HG03108 (cell line): ENCODE results near the gene XPR1.

Experiments
- ATAC-seq: cut with Tn5 transposase; IDR thresholded peaks from one replicate; pipeline ENCODE4 v1.9.1; 2021; ENCODE audit warnings: moderate library complexity; ENCODE audit not compliant: unreplicated experiment

XPR1 gene

DNA sequence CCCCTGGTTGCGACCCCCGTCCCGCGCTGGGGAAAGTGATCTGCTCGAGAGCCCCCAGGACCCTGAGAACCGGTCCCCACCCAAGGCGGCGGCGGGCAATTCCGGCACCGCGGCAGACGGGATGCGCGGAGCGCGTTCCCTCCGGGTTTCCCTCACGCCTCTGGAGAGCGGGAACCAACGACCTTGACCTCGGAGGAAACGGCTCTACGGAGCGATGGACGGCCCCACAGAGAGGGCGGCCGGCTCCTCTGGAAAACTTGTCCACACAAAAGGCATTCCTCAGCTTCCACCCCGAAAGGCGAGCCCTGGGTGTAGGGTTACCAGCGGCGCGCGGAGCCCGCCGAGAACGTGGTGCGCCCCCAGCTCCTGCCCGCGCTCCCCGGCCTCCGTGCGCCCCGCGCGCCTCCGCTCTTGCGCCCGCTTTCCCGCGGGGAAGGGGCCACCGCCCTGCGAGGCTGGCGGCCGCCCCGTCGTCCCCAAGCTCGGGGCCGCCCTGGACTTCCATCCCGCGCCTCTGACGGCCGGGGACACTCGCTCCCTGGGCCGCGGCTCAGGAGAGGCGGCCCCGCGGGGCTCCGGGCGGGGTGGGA is 280.5 kb downstream of the XPR1 start:
- no peak for ATAC-seq

DNA sequence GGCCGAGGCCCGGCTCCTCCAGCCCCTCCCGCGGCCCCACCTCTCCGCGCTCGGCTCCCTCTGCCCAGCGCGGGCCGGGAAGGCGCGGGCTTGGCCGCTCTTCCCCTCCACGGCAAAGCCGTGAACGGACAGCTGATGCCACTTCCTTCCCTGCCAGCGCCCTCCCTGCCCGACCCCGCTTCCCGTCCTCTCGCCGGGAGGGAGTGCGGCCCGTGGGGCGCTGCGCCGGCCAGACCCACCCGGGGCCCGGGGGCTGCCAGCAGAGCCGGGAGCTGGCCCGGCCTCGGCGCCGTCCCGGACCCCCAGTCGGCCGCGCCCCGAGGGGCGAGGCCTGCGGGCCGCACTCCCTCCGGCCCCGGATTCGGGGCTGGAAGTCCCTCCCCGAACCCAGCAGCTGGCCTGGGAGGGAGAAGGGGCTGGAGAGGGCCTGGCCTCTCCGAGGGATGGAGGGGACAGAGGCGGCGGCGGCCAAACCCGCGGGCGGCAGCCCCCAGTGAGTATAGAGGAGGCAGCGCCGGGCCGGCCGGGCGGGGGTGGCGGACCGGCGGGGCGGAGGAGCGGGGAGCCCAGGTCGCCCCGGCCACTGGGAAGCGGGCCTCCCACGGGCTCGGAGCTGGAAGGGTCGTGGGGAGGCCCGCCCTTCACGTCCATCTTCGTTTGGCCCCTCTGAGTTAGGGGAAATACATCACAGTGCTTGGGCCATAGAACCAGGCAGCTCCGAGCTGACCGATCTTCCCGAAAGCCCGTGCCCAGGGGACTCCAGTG is 281.2 kb downstream of the XPR1 start, which contains the start of gene KIAA1614:
TSS of gene KIAA1614 (plus strand) at position 97 of the 765 bp plus-strand sequence. CDS start at position 444, 347 bp downstream.
- no peak for ATAC-seq

DNA sequence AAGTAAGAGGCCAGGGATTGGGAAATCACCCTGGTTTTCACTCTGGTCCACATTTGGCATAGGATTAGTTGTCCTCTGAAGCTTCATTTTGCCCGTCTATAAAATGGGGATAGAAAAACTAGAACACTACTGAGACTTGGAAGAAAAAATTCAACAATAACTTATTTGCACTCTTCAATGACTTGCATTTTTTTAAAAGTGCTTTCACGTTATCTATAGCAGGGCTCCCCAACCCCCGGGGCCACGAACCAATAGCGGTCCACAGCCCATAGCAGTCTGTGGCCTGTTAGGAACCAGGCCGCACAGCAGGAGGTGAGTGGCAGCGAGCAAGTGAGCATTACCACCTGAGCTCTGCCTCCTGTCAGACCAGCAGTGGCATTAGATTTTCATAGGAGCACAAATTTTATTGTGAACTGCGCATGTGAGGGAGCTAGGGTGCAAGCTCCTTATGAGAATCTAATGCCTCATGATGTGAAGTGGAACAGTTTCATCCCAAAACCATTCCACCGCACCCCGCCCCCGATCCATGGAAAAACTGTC is 283.7 kb downstream of the XPR1 start:
- ATAC-seq, result no peak

DNA sequence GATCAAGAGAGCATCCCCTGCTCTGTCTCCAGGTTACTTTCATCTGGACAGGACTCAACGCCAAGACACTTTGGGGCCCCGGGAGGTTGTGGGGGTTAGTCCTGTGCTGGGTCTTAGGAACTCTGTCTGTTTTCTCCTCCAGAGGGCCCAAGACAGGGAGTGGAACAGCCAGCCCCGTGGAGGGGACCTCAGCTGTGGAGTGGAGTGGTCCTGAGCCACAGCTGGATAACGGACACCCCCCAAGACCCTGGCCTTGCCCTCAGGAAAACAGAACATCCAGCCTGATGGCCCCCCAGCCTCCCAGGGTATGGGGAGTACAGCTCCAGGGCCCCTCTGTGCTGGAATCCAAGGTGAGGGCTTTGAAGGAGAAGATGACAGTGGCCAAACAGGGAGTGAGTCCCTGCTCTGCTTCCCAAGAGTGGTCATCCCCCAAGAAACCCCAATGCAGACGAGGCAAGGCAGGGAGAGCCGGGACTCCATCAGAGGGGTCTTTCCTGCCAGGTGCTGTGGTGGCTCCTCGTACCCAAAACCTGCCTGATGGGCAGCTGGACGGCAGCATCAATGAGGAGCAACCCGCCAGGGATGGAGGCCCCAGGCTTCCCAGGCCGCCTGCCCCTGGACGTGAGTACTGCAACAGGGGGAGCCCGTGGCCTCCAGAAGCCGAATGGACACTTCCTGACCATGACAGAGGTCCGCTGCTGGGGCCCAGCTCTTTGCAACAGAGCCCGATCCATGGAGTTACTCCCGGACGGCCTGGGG is 284.4 kb downstream of the XPR1 start:
- no peak for ATAC-seq

DNA sequence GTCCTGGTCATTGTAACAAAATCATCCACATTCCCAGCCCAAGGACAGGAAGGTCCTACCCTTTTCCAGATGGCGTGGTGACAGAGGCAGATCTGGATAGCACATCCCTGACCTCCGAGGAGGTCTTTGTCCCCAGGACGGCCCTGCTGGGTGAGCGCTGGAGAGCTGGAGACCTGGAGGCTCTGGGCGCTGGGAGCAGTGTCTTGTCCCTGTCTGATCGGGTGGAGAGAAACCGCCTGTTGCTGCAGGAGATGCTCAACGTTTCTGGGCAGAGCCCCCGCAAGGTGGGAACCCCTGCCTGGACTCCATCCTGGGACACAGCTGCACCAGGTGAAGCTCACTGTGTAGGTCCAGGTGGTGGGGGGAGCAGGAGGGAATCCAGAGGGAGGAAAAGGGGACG is 284.9 kb downstream of the XPR1 start:
- no peak for ATAC-seq

DNA sequence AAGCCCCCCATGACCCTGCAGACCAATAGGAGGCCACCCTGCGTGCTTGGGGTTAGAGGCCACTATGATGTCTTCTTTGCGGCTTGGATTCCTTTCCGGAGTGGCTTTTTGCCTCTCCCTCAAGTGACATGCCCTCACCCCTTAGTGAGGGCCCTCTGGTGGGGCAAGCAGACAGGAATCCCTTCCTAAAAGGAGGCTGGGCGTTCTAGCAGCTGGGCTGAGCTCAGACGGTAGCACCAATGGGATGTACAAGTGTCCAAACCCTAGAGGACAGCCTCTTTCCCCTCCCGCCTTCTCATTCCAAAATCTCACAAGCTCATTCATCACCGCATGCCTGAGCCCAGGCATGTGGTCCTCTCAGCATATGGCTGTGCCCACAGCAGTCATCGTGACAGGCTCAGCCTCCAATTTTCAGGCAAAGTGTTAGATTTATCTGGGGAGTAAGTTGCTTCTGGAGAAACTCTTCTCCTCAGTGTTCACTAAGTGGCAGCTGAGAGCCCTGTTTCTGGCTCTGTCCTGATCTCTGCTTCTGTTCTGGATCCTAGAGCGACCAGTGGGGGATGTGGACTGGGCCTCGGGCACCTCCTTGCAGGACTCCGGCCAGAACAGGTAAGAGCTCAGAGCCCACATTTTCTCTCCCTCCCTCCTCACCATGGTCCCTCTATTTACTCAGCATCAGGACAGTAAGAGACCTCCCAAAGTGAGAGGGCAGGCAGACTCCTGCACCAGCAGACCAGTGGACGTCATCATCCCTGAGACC is 285.7 kb downstream of the XPR1 start:
- no peak for ATAC-seq

DNA sequence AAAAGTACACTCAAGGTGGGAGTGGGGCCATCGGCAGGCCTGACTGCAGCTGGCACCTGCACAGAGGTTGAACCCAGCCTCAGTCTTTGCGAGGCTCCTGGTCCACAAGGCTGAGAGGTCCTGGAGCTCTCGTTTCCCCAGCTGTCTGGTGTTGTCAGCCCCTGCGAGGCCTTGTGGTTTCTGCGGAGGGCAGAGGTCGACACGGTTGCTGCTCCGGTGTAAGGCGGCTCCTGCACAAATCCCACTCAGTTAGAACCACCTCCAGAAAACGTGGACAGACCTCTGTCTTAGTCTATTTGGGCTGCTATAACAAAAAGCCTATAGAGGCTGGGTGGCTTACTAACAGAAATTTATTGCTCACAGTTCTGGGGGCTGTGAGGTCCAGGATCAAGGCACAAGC is 286.7 kb downstream of the XPR1 start:
- ATAC-seq, result no peak

DNA sequence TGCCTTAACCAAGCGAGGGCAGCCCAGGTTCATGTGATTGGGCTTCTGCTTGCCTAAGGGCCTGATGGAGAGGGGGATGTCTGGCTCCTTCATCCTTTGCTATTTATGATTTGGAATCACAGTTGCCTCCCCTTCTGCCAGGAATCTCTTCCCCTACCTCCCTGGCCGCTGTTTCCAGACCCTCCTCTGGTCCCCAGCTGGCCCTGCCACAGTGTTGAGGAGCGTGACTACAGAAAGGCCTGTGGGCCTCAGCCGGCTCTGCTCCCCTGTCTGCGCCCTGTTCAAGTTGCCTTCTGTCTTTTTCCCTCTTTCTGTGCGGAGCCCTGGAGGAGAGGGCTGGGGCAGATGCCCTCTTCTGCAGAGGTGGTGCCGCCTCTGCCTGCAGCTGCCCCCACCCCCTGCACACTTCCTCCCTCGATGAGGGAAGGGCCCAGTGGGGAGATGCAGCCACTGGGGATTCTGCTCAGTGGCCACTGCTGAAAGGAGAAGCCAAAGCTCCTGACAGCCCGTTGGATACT is 287.4 kb downstream of the XPR1 start:
- no peak for ATAC-seq

DNA sequence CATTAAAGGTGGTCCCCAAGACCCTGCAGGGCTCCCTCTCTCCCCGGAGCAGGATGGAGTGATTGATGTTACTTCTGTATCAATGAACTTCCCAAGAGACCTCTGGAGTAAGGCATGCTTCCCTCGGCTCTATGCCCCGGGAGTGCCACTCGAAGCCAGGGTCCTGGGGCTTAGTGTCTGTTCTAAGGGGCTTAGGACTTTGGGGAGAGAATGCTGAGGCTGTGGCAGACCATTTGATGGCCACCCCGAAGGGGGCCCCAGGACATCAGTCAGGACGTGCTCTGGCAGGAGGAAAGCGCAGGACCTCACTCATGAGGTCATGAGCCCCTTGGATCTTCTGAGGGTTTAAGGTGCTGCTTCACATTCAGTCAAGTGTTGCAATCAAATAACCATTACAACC is 288.4 kb downstream of the XPR1 start:
- no peak for ATAC-seq

DNA sequence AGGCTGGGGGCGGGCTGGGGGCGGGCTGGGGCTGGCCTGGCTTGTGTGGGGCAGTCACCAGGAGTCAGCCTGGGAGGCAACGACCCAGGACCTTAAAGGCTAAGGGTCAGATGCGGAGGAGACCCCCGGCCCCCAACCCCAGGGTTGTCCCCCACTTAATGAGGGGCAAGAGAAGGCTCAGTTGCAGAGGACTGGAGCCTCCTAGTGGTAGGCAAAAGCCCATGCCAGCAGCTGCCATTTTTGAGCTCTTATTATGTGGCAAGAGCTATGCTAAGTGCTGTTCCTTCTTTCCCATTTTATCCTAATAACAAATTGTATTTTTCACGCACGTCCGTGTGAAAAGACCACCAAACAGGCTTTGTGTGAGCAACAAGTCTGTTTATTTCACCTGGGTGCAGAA is 288.9 kb downstream of the XPR1 start:
- no peak for ATAC-seq

DNA sequence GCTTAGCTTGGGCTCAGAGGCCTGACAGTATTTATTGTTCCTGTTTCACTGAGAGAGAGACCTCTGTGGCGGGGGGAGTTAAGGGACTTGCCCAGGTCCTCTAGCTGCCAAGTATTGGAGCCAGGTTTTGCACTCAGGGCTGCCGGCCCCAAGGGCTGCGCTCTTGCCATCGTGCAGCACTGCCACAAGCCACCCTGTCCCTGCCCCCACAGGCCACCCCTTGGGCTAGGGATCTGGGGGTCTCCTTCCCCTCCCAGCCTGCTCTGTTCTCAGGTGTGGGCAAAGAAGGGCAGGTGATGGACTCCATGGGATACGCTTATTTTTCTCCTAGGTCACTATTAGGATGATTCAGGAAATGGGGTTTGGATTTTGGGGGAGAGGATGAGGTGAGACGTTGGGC is 289.6 kb downstream of the XPR1 start:
- no peak for ATAC-seq

DNA sequence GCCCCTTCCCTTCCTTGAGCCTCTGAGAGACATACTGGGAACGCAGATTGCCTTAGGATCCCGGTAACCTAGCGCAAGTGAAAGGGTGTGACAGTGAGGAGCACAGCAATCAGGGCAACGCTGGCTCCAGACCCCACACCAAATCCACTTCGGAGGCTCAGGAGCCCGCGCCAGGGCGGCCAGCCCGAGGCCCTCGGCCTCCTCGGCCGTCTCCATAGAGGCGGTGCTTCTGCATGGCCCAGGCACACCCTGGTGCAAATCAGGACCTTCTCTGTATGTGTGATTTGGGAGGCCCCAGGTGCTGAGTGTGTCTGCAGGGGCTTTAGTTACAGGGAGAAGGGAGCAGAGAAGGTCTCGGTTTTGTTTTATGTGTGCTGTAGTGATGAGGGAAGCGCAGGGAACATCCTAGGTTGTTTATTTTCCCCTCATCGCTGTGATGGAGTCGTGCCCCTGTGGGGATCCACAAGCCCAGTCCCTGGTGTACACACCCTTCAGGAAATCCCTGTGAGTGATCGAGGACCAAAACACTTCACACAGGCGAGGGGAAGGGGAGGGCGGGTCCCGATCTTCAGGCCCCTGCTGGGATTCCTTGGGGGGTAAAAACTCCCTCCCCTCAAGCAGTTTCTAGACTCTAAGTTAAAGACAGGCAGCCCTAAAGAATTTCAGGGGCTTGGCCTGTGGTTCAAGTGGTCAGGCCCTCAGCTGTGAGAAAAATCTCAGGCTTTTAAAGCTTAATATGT is 290.2 kb downstream of the XPR1 start:
- no peak for ATAC-seq

DNA sequence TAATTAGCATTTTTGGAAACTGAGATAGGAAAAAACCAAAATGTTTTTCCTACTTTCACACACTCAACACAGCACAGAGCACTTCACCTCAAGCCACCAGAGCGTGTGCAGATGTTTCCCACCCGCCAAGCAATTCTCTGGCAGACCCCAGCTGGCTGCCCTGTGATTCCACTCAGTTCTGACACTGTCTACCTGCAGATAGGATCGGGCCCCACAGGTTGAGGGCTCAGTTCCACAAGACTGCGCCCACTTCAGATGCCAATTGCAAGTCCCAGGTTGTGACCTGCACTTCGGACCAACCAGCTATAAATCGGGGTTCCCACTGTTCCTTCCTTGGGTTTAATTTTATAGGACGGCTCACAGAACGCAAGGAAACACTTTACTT is 290.8 kb downstream of the XPR1 start:
- ATAC-seq, result no peak

DNA sequence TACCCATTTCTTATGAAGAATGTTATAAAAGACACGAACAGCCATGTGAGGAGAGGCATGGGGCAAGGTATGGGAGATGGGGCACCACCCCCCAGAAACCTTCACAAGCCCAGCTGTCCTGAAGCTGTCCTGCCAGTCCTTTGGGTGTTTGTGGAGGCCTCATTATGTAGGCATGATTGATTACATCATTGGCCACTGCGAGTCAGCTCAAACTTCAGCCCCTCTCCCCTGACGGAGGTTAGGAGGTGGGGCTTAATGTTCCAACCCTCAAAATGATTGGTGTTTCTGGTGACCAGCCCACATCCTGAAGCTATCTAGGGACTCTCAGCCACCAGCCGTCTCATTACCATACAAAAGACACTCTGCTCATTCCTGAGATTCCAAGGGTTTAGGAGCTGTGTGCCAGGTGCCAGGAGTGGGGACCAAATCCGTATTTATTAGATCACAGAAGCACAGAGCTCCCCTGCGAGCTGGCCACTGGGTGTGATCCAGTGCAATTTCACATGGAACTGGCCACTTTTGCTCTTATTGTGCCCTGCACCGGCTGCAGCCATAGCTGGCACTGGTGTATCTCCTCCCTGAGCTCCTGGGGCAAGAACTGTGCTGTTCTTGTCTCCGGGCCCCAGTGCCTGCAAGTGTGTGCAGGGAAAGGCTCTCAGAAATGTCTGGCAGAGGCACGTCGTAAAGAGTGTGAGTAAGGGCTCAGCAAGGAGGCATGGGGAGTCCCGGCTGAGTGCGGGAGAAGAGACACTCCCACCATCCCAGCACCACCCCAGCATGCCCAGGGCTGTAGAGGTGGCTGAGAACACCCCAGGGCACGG is 291.4 kb downstream of the XPR1 start:
- ATAC-seq, result no peak

DNA sequence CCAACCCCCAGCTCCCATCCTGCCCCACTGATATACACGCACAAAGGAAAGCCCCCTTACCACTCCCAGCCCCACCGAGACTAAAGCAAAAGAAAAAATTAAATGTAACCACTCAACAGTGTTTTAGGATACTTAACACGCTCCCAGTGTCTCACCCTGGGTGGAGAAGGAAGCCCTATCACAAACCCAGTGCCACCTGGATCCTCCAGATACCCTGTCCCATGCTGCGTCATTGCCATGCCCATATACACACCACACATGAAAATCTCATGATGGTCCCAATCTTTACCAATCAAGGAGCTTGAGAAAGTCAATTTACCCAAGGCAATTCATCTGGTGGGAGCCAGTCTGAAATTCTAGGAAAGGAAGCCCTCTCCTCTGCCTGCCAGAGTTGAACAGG is 292.1 kb downstream of the XPR1 start:
- no peak for ATAC-seq

DNA sequence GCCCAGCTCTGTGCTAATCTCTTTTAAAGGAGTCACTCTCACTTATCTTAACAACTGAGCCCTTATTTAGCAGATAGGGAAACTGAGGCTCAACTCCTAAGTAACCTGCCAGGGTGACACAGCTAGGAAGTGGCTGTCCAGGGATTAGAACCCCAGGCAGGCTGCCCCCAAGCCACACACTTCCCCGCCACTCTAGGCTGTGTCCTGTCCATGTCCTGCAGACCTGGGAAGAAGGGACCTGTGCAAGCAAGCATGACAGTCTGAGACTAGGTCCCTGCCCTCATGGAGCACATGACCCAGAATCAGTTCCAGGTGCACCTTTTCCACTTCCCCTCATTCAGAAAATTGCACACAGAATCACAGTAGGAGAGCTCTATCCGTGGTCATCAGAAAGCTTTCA is 293.1 kb downstream of the XPR1 start:
- ATAC-seq, result no peak

DNA sequence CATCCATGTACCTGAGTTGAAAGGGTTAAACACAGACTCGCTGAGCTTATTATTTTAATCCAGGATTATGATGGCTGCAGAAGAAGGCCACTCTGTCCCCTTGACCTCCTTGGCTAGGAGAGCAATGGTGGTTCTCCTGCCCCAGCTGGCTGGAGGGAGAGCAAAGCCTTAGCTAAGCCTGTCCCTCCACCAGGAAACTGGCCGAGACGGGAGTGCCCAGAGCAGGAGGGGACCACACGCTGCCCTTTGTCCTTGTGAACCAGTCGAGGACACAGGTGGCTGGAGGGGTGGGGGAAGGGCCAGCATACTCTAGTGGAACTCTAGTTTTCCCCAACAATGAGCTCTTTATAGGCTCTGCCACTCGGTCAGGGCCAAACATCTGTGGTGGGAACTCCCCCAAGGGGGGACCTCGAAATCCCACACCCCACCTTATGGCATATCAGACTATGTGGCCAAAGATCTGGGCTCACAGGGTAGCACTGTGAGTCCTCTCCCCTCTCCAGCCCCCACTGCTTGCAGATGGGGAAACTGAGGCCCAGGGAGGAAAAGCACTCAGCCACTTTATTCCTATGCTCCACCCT is 293.7 kb downstream of the XPR1 start:
- ATAC-seq, result no peak

DNA sequence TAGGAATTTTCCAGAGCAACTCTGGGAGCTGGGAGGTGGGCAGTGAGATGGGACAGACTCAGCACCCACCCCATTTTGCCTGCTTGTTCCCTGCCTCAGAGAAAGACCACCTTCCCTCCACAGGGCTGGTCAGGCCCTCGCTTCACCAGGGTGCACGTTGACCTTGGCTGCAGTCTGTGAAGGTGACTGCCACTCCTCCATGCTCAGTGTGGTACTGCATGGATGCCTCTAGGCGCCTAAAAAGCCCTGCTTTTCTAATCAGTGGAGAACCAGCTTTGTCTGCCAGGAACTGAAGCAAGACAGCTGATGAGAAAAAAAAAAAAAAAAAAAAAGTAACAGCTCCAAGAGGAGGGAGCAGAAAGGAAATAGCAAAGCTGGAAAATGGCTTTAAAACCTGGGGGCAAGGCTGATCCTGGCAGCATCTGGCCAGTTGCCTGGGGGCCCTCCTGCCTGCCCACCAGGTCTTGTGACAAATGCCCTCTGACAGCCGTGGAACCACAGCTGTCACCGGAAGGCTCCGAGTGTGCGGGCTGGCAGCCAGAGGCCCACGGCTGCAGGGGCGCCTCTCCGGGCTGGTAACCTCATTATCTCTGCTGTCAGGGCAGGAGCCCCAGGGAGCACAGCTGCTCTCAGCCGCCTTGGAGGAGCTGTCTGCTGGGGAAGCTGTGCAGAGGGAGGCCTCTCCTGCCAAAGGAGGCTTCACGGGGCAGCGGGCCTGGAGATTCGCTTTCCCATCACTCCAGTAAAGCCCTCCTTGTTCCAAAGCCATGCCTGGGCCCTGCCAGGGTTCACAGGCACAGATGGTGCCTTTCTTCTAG is 294.6 kb downstream of the XPR1 start:
- ATAC-seq, result no peak
